ENCODE measurements around the gene CAMSAP1.

CAMSAP1 gene

GRCh38 chr9:135877791-135878527 is 29.4 kb downstream of the CAMSAP1 start:
- no peak for DNase-seq (ENCODE audit: low read depth)
- TF ChIP-seq CTCF (IDR thresholded peaks at IDR 0.05; ENCODE audit: control insufficient read depth, insufficient read depth, low read depth, low read length, missing control alignments): no peak
- H3K4me3 ChIP-seq (ENCODE audit: control insufficient read depth, low read depth, low read length): no peak overlapping the region

GRCh38 chr9:135876936-135877335 is 30.4 kb downstream of the CAMSAP1 start:
- TF ChIP-seq CTCF (IDR thresholded peaks at IDR 0.05; ENCODE audit: control insufficient read depth, insufficient read depth, low read depth, low read length, missing control alignments): no peak
- H3K4me3 ChIP-seq (ENCODE audit: control insufficient read depth, low read depth, low read length): no peak overlapping the region
- DNase-seq (ENCODE audit: low read depth): no peak

- no peak for DNase-seq (ENCODE audit: low read depth)
- no peak overlapping the region for H3K4me3 ChIP-seq (ENCODE audit: control insufficient read depth, low read depth, low read length)
- TF ChIP-seq CTCF (IDR thresholded peaks at IDR 0.05; ENCODE audit: control insufficient read depth, insufficient read depth, low read depth, low read length, missing control alignments): no peak
These were observed 32.5 kb downstream of the CAMSAP1 start for GRCh38 chr9:135874859-135875258.

GRCh38 chr9:135869909-135870308 is 37.4 kb downstream of the CAMSAP1 start:
- TF ChIP-seq CTCF (IDR thresholded peaks at IDR 0.05; ENCODE audit: control insufficient read depth, insufficient read depth, low read depth, low read length, missing control alignments): no peak
- H3K4me3 ChIP-seq (ENCODE audit: control insufficient read depth, low read depth, low read length): no peak overlapping the region
- no peak for DNase-seq (ENCODE audit: low read depth)

DNA sequence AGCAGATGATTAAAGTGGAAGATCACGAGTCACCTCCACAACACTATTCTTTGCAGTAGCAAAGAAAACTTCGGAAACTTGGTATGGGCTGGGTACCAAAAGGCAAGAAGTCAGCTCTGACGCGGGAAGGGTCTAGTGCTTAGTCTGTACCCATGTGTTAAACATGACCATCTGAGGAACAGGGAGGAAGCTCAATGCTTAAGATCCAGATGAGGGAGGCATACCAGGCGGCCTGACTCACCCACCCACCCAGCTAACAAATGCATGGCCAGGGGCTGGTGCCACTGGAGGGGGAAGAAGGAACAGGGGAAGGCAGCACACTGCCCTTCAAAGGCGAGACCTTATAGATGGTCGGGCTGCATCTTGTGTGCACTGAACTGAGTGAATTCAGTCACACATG is 41.8 kb downstream of the CAMSAP1 start:
- no peak for DNase-seq (ENCODE audit: low read depth)
- H3K4me3 ChIP-seq (ENCODE audit: control insufficient read depth, low read depth, low read length): no peak overlapping the region
- no peak for TF ChIP-seq CTCF (IDR thresholded peaks at IDR 0.05; ENCODE audit: control insufficient read depth, insufficient read depth, low read depth, low read length, missing control alignments)

DNA sequence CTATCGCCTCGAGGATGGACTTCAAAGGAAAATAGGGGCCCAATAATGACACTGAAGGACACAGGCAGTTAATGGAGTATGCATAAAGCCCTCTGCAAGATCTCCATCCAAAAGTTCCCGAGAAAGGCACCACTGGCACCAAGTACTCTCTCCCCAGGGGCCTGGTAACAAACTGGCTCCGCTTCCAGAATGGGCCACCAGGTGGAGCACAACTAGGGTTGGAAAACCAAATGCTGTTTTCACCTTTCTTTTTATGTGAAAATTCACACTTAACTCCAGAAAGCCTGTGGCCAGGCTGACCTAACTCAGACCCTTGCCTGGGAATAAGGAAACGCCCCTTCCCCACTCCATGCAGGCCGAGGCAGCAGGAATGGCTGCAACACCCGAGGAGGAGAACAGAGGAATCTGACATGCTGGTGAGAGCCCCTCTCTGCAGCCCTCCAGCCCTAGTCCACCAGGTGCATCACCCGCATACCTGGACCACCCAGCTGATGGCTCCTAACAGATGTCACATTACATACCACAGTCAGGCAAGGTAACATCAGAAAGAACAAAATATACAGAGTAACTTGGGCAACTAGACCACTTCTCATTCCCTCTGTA is 42.8 kb downstream of the CAMSAP1 start:
- peak; percentile 94 for TF ChIP-seq CTCF (IDR thresholded peaks at IDR 0.05; ENCODE audit: control insufficient read depth, insufficient read depth, low read depth, low read length, missing control alignments)
- DNase-seq (ENCODE audit: low read depth): no peak
- H3K4me3 ChIP-seq (ENCODE audit: control insufficient read depth, low read depth, low read length): no peak overlapping the region
